IPS DF 4.7 (cell line): Measurements from ENCODE around the gene SIPA1.
"Not testable (repeated sequence)": the region's sequence is repeated elsewhere in the genome, so short reads cannot be mapped to it uniquely, and the experiment has no call there.

ENCODE experiments used
- DNase-seq: peaks from one replicate; pipeline ENCODE4 v3.0.0-alpha.2; 2013; ENCODE audit warnings: low spot score; ENCODE audit errors: extremely low read depth

Gene SIPA1

DNA sequence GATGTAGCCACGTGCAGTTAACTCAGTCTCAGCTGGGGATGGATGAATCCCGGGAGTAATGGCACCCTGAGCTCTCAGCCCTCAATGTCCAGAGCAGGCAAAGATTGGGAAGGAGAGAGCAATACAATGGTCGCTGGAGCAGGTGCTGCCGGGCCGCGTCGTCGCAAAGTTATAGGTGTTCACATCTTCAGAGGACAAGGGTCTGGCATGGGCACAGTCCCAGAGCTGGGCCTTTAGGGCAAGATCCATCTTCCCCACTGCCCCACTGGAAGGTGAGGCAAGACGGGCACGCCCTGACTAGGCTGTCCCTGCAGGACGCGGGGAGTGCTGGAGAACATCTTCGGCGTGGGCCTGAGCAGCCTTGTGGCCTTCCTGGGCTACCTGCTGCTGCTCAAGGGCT lies 14.7 kb upstream of the SIPA1 start:
- DNase-seq: no peak

- no peak for DNase-seq
Measured at GRCh38 chr11:65623852-65624616, 13.9 kb upstream of the SIPA1 start.

GRCh38 chr11:65624931-65625627 lies 12.8 kb upstream of the SIPA1 start:
- DNase-seq: no peak

DNA sequence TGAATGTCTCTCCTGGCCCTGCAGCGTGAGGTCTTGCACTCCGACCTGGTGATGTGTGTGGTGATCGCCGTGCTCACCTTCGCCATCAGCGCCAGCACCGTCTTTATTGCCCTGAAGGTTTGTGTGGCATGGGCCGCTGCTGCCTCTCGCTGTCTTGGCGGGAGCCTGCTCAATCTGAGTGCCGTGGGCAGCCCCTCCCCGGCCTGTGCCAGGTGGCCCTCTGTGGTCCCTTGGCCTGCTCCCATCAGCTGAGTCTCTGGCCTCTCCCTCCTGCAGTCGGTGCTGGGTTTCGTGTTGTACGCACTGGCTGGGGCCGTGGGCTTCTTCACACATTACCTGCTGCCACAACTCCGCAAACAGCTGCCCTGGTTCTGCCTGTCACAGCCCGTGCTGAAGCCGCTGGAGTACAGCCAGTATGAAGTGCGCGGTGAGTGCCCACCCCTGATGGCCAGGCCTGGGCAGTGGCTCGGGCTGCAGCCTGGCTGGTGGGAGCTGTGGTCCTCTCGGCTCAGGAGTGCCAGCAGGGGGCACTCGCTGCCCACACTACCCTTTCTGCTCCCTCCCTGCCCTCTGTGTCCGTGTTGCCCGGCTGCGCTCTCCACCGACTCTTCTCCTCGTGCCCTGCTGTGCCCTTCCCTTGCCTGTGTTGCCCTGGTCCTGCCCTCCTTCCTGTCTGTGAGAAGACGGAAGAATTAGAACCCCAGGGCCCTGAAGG lies 12.1 kb upstream of the SIPA1 start:
- no peak for DNase-seq

DNA sequence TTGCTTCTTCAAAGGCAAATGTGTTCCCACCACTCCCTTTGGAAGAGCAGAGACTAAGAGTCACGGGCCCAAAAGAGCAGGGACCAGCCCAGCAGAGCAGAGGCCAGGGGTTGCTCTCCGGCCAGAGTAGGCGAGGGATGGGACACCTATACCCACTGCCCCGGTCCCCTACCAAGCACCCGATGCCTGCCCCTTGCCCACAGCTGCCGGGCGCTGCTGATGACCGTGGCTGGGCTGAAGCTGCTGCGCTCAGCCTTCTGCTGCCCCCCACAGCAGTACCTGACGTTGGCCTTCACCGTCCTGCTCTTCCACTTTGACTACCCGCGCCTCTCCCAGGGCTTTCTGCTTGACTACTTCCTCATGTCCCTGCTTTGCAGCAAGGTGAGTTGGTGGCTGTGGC lies 10.7 kb upstream of the SIPA1 start:
- no peak for DNase-seq

GRCh38 chr11:65629579-65629978 lies 8.3 kb upstream of the SIPA1 start:
- DNase-seq: no peak

DNA sequence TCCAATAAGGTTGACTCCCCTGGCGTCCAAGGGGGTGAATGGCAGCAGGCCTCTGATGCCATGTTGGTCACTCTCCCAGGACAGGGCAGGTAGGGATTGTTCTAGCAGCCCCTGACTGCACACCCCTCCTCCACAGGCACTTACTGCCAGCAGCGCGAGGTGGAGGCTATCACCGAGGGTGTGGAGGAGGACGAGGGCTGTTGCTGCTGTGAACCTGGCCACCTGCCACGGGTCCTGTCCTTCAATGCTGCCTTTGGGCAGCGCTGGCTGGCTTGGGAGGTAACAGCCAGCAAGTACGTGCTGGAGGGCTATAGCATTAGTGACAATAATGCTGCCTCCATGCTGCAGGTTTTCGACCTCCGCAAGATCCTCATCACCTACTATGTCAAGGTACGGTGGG lies 7.7 kb upstream of the SIPA1 start:
- no peak for DNase-seq

GRCh38 chr11:65633390-65634108 lies 4.4 kb upstream of the SIPA1 start:
- DNase-seq: no peak

- no peak for DNase-seq
Measured at GRCh38 chr11:65634109-65634436, 3.8 kb upstream of the SIPA1 start.

DNA sequence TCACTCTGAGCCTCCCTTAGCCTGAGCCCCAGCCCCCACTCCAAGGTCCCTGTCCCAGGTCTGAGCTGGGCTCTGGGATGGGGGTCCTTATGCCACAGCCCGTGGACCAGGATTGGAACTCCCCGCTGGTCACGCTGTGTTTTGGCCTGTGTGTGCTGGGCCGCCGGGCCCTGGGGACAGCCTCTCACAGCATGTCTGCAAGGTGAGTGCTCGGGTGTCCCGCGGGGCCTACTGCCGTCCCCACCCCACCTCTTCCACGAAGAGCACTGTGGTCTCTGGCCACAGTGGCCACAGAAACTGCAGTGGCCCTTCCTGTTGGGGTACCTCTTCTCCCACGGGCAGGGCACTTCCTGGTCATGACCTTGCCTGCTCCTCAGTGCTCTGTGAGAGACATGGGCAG lies 3.5 kb upstream of the SIPA1 start:
- no peak for DNase-seq

GRCh38 chr11:65634905-65635731 lies 2.8 kb upstream of the SIPA1 start:
- no peak for DNase-seq

DNA sequence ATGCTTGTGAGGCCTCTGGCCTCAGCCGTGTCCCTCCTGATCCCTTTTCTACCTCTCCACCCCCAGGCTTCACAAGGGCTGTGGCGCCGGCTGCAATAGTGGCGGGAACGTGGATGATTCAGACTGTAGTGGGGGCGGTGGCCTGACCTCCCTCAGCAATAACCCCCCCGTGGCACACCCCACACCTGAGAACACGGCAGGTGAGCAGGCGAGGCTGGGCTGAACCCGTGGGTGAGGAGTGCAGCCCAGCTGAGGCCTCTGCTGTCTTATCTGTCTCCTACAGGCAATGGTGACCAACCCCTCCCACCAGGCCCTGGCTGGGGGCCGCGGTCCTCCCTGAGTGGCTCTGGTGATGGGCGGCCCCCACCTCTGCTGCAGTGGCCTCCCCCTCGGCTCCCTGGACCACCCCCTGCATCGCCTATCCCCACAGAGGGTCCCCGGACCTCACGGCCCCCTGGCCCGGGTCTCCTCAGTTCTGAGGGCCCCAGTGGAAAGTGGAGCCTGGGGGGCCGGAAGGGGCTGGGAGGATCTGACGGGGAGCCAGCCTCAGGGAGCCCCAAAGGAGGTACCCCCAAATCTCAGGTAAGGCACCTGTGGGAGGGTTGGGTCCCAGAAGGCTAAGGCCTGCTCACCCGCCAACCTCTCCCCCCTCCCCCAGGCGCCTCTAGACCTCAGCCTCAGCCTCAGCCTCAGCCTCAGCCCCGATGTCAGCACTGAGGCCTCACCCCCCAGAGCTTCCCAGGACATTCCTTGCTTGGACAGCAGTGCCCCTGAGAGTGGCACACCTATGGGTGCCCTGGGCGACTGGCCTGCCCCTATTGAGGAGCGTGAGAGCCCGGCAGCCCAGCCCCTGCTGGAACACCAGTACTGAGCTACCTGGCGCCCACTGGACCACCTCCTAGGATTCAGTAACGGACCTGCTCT lies 1.5 kb upstream of the SIPA1 start:
- no peak for DNase-seq

DNA sequence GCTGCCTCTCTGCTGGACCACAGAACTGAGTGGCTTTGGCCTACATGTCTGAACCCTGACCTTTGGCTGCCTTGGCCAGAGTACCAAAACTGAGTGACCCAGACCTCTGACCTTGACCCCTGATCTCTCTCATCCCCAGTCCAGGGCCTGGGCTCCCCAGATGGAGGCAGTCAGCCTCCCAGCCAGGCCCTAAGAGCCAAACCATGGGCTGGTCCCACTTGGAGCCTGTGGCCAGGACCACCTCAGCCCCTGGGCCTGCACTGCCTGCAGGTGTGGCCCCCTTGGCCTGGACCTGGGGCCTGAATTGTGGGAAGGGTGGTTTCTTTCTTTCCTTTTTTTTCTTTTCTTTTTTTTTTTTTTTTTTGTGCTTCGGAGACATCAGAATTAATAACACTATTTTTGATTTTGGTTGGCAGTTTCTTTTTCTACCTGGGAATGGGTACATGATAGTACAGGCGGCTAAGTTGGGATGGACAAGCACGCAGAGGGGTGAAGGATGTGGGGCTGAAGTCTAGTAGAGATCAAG lies 806 bp upstream of the SIPA1 start:
- DNase-seq: no peak

DNA sequence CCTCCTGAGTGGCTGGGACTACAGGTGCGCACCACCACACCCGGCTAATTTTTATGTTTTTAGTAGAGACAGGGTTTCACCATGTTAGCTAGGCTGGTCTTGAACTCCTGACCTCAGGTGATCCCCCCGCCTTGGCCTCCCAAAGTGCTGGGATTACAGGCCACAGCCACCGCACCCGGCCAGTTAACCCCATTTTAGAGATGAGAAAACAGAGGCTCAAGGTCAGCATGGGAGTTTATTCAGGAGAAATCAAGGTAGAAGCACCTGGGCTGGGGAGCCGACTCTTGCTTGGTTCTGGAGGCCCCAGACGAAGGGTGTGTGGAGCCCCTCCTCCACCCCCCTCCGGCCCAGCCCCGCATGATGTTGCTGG lies 1.3 kb downstream of the SIPA1 start:
- not testable (repeated sequence) for DNase-seq

DNA sequence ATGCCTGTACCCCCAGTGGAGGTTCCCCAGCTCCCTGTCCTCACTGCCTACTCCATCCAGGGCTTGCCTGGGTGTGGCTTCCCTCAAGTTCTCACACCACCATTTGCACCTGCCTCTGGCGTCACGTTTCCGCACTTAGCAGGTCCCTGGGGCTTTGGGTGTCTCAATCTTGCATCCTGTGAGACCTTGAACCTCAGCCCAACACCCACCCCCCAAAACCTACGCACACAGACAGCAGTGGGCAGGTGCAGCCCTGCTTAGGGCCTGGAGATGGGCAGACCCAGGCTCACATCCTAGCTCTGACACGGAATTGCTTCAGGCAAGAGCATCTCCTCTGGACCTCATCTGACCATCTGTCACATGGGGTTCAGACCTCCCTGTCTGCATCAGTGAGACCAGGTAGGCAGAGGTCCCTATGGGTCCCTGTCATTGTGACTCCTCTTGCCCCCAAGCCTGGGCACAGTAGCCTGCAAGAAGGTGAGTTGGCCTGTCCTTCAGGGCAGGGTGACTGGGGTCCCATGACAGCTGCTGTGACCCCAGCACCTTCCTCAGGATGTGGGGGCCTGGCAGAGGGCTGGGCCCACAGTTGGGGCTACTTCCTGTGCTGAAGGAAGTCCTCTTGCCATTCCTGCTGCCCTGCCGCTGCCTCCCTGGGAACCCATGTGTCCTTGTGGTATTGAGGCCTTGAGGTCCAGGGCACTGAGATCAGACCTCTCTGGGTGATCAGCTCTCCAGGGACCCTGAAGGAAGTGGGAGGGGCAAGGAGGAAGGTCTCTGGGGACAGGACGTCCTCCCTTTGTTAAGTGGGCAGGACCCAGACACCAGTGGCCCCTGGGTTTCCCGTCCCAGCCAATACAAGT lies 2.0 kb downstream of the SIPA1 start:
- DNase-seq: no peak

DNA sequence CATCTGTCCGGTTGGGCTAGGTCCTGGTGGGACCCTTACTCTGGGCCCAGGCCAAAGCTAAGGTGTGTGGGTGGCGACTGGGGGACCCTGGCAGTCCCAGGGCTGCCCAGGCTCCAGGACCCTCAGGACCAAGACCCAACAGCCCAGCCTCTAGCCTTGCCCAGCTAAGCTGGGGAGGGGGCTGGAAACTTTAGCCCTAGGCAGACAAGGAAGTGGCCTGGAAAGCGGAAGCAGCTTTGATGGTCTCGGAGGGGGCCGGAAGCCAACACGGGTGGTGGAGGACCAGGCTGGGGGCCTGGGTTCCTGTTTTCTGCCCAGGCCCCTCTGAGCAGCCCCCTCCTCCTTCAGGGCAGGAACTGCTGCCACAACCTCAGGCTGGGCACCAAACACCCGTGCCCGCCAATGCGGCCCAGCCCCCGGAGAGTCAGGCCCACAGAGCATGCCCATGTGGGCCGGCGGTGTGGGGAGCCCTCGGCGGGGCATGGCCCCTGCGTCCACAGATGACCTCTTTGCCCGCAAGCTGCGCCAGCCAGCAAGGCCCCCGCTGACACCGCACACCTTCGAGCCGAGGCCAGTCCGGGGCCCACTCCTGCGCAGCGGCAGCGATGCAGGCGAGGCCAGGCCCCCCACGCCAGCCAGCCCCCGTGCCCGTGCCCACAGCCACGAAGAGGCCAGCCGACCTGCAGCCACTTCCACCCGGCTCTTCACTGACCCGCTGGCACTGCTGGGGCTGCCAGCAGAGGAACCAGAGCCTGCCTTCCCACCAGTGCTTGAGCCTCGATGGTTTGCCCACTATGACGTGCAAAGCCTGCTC lies 2.8 kb downstream of the SIPA1 start:
- no peak for DNase-seq

DNA sequence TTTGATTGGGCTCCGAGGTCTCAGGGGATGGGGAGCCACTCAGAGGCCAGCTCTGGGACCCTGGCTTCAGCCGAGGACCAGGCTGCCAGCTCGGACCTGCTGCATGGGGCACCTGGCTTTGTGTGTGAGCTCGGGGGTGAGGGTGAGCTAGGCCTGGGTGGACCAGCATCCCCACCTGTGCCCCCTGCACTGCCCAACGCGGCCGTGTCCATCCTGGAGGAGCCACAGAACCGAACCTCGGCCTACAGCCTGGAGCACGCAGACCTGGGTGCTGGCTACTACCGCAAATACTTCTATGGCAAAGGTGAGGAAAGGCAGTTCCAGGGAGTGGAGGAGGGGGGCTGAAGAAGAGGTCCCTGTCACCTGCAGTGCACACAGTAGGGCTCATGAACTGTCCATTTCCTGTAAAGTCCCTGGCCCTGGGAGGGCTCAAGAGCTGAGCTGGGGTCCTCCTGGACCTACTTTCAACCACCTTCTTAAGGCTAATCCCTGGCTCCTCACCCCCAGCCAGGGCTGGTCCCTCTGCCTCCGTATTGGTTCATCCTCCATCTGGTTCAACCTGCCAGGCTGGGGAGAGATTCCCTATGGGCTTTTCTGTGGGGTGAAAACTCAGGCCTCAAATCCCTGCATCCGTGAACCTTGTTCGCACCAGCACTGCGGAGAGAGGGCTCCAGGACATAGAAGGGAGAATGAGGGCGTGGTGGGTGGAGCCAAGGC lies 3.6 kb downstream of the SIPA1 start:
- no peak for DNase-seq
